Stimulated activated CD8-positive, alpha-beta memory T cell treated with anti-CD3 and anti-CD28 coated beads, Interleukin-15, amount 100 ng/mL, for 48 hours (primary cell): Measurements from ENCODE around the gene SPATA32.

ENCODE experiments used
- DNase-seq, 2 donors: peaks; one replicate each; pipeline ENCODE4 v3.0.0-alpha.2; 2020; ENCODE audit warnings: low read depth in 2 of 2

SPATA32 gene

DNA sequence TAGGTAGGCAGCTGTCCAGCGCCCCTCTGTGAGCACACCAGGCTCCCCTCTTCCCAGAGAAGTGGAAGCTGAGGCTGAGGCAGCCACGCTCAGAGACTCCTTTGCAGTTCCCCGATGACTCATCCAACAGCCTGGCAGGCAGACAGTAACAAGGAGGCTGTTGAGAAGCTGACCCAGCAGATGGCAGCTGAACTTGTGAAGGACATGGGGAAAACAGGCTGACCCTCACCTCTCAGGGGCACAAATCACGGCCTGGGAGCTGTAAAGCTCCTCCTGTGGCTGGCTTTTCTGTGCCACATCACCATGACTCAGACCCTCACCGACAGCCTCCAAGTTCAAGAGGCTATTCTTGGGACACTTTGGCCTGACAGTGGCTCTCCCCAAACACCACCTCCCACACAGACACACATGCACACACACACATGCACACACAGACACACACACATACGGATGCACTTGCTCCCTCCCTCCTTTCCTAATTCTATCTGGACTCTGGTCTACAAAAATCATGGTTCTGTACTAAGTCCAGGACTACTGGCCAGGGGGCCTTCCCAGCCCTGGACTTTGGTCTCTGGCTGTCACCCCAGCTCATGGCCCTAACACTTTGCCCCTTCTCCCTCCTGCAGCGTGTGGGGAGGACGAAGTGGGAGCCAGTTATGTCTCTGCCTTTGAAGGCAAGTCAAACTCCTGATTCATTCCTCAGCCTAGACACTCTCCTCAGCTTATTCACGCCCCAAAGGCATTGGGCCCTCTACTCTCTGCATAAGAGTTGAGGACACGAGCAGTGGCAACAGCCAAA is 31.7 kb upstream of the SPATA32 start:
- no peak for DNase-seq

DNA sequence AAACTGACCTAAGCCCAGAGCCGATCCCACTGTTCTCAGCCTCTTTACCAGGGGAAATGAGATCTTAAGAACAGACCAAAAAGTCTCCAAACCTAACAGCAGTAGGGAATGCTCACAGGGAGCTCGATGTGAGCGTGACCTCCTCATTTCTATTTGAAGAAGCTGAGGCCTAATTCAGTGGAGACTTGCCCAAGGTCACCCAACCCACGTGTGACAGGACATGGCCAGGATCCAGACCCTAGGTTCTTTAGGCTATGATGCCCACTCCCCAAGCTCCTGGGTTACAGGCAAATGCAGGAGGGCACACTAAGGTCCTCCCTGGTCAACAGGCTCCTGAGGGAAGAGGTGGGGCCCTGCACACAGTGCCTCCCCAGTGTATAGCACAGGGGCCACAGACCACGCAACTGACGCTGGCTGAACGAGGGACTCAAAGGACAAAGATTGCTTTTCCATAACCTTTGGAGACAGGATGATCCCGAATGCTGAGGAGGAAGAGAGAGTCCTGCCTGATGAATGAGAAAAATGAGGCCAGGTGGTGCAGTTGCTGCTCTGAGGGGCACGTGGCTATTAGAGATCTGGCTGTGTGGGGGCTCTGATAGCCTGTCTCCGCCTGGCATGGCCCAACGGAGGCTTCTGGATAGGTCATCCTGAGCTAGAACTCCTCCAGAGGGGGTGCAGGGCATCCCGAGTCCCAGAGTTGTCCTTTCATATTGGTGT is 31.0 kb upstream of the SPATA32 start:
- DNase-seq = no peak

DNA sequence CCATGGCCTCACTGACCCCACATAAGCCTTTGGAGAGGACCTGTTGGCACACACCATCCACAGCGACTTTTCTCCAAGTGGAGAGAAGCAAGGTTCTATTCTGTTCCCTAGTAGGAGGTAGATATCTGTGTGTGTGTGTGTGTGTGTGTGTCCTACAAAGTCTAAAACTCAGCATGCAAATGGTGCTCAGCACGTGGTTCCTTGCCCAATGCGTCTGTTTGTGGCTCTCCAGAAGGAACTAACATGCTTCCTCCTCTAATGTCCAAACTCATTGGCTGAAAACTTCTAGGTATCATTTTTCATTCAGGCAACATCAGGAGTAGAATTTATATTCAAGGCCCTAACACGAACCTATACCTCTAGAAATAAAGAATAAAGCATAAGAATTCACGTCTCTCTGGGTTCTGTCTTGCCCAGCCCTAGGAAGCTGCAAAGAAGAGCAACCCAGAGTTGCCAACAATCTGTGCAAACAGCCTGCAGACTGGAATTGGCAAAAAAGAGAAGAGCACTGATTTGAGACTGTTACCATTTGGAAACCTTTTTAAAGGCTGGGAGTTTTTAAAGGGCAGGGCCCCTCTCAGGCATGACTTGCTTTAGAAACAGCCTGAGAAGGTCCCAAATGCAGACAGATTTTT is 29.4 kb upstream of the SPATA32 start:
- DNase-seq = no peak

DNA sequence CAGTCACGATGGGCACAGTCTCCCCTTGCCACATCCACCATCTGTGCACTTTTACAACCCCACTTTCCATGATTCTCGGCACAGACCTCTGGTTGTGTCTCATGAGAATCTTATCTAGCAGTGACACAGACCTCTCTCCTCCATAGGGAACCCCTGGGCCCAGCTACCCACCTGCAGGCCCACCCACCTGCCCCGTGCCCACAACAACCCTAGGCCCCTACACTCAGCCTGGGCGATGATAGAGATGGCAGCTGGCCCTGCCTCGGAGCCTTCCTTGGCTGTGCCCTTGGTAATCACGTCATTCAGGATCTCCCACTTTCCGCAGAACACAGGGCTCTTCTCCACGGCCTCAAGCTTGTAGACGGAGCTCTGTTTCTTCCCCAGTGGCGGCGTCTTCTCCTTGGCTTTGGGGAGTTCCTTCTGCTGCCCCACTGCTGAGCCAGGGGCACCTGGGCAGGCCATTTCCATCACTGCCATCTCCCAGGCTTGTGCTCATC is 28.4 kb upstream of the SPATA32 start:
- DNase-seq = no peak

DNA sequence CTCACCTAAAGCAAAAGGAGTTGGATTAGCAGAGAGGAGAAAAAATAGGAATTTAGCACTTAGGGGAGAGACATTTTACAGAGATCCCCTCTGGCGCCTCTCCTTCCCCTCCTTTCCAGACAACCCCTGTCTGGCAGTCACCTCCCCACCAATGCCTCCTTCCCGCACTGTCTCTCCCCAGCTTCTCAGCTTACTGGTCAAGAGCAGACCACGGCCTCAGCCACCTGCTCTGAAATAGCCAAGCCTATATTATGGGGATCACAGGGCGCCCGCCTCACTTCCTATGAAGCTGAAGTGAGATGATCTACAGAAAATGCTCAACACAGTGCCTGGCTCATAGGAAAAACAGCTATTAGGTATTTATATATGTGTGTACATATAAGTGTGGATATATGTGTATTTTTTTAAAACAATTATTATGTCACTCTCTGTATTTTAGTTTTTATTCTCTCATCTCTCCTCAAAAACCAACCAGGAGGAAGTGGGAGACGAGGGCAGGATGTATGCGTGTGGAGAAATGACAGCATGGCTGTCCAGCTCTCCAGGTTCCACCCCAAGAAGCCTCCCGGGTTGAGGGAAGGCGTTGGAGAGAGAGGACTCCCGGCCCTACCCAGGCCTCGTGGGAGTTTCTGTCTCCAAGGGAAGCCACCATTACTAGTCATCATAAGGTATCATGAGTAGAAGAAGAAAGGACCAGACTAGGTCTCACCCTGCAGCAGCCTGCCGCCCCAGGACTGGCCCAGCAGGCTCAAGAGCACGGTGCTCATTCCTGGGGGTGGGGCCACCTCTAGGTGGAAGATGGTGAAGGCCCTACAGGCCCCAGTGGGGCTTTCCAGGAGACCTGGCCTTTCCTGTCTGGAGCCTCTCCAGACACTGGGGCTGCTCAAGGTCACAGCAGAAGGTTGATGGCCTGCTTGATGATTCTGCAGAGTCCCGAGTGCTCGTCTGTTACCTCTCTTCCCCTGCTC is 27.7 kb upstream of the SPATA32 start:
- no peak for DNase-seq

DNA sequence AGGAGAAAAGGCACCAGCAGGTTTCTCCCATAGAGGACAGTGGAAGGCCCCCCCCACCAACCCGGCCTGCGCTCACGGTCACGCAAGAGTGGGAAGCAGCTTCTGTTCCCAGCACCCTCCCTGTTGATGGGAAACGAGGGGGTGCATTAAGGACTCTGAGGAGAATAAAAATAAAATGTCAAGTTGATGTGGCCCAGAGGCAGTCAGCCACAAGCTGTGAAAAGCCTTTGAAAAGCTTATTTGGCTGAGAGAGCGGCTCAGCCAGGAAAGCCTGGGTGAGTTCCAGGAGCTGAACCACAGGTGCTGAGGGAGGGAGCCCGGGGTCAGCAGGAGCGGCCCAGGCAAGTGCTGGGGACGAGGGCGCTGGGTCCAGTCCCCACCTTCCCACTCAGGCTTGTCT is 26.9 kb upstream of the SPATA32 start:
- no peak for DNase-seq

DNA sequence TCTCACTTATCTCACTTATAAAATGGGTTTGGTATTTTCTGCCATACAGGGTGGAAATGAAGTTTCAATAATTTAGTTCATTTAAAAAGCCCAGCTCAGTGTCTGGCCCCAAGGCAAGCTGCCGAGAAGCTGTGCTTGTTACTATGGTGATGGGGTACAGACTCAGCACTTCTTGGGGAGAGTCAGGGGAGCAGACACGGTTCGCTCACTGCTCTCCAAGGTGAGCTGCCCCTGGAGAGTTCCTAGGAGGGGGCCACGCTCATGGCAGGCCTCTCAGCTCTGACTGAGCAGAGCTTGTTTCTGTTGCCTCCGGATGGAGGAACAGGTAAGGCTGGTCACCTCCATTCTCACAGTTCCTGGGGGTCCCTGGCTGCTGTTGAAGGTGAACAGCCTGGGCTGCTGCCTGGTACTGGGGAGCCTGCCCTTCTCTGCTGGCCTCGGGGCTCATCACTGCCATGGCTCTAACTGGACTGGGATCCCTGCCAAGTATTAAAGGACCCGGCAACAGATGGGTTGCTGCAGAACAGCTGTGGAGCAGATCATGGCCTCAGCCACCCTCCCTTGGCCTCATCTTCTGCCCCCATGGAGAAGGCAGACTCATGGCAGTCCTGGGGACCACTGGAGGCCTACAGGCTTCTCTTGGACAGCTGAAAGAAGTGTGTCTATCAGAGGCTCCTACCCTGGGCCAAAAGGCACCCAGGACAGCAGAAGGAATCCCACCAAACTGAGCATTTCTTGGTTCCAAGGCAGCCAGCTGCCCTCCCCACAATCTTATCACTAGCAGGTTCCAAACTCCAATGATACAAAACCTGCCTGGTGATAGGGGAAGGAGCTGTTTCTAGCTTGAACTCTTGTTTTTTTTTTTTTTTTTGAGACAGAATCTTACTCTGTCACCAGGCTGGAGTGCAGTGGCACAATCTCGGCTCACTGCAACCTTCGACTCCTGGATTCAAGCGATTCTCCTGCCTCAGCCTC is 25.9 kb upstream of the SPATA32 start:
- no peak for DNase-seq

DNA sequence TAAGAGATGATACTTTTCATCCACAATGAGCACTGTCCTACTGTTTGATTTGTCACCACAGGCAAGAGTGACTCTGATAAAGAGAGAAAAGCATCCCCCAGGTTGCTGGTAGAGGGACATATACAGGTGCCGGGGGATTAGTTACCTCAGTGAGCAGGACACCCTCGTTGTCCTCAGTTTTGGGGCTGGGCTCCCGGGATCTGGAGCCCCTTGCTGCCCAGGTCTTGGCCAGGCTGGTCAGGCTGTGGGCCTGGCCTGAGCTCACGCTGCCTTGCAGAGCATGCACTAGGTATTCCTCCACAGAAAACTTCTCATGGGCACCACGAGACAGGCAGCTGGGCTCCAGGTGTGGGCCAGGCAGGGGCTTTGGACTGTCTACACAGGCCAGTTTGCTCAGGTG is 24.4 kb upstream of the SPATA32 start:
- DNase-seq = no peak

DNA sequence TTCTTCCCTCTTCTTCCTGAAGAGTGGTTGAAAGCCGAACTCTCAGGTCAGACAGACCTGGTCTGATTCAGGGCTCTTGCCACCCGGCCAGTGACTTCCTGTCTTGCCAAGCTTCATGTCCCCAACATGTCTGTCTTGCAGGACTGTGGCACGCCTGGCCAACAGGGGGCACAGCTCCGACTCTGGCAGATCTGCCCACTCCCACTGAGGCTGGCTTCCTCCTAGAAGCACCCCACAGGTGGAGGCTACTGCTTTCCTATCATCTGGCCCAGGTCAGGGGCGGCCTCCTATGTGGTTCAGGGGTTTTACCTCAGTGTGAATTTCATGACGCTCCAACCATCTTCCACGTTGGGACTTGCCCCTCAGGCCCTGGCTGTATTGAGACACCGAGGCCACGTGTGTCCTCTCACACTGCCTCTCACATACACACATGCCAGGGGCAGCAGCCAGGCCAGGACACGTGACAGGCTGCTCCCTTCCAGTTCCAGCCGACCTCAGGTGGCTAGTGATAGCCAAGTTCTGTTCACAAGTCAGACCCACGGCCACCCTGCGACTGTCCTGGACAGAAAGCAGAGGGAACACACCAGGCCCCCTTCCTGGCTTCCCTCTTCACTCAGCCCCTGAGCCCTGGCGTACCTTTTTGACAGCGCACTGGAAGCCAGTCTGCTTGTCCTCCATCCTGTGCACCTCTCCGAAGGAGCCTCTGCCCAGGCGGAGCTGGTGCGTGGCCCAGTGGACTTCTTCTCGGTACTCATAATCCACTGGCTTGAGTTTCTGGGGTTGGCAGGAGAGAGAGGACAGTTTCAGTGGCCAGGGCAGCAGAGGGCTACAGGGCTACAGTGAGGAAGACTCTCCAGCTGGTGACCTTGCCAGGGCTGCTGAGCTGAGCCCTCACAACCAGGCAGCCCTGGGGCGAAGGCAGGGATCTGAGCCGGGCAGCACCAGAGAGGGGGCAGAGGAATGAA is 22.6 kb upstream of the SPATA32 start:
- DNase-seq = no peak

DNA sequence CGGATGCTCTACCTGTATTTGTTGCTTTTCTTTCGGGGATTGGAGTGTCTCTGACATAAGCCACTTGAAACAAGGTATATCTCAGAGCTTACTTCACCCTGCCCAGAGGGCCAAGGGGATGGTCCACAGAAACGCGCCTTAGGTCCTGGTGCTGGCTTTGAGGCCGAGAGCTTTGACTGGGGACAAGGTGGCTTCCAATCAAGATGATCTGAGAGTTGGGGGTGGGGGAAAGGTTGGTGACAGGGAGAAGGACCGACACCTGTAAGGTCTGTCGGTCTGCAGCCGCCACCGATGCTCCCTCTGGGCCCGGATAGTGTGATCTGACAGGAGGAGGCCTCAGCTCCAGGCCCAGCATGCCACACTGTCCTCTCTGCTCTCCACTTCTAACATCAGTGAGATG is 21.8 kb upstream of the SPATA32 start:
- no peak for DNase-seq

DNA sequence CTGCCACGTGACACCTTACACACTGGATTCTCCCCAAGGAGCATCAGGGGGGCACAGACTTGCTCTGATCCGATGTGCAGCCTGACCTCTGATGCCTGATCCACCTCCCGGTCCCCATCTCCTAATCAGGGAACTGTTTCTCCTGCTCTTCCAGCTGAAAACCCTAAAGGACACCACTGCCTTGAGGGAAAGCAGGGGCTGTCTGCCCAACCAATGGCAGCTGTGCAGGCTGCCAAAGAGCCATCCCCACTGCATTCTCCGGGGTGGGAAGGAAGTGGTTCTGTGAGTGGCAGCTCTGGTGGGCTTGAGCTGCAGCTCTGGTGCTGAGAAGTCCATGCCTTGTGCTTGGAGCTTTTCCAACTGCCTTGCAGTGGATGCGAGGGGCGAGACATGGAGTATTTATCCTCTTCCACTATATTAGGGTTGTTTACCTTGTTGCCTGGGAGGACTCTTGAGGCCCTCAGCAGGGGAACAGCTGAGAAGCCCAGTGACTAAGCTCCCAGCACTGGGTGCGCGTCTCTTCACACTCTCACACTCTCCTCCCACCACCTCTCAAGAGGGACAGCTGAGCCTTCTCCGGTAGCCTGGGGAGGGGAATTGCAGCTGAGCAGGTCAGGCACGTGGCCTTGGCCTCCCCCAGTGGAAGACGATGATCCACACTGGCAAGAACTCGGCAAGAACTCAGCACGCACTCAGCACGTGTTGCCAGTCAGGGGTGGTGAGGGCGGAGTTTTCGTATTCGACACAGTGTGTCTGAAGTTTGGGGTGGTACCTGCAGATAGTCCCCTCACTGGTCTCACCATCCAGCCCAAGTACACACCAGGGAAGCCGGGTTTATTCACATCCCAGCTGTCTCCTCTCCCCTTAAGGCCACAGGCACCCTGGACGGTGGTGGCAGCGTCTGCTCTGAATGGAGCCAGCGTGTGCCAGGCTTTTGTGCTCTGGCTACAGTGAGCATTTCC is 21.1 kb upstream of the SPATA32 start:
- no peak for DNase-seq

DNA sequence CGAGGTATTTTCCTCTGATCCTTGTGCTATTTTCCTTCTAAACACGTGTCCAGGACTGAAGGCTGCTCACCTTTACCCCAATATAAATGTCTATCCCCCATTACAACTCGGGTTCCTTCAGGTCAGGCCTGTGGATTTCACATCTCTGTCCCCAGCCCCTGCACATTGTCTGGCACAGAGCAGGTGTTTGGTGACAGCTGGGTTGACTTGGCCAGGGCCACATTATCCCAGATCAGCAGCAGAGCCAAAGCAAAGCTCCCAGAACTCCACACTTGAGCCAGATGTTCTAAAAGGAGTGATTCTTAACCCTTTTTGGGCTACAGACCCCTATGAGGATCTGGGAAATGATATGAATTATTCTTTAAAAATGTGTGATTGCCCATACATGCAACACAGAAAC is 18.0 kb upstream of the SPATA32 start:
- DNase-seq = no peak

DNA sequence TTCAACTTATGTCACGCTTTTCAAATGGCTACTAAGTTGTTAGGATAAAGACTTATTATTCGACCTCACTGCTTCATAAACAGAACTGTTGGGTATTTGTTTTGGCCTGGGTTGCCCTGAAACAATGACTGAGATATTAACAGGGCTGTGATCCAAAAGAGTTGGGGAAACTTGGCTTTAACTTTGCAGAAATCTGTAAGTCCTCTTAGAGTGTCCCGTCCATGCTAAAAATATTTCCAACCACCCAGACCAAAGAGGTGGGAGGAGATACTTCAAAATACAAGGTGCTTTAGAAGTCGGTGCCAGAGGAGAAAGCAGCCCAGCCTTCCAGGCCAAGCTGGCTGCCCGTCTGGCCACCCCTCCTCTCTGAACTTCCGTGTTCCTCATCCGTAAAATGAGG is 16.1 kb upstream of the SPATA32 start:
- DNase-seq = no peak

DNA sequence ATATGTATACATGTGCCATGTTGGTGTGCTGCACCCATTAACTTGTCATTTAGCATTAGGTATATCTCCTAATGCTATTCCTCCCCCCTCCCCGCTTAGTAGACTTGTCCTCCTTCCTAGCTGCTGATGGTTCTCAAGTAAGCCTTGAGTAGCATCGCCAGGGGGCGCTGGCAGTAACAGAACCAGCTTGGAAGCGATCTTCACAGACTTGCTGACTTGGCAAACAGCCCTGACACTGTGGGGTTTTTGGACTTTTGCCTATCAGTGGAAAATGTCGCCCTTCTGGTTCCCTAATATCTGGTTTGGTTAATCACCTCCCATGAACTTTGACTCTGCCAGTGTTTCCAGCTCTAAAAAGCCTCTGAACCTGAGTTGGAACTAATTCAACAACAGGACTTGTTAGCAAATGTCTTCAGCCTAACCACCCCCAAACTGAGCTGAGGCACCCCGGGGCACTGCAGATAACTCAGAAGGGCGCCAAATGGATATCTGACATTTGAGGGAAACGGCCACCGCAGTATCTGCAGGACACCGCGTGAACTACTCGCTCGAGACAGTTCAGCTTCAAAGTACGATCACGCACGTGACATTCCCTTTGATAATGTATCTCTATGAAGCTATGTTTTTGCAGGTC is 15.4 kb upstream of the SPATA32 start:
- peak; percentile 72 to 74 for DNase-seq

DNA sequence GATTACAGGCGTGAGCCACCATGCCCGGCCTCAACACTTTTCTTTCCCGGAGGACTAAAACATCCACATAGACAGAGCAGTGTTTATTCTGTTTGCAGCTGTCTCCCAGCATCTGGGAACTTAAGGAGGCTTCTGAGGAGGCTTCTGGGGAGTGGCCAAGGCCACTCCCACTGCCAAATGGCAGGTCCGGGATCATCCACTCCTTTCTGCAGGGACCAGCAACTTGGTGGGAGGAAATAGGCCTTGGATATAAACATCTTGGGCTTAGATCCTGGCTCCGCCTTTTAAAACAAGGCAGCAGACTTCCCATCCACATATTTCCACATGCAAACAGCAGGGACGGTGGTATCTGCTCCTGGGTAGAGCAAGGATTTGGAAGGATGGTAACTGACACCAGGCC is 14.1 kb upstream of the SPATA32 start:
- DNase-seq = no peak

DNA sequence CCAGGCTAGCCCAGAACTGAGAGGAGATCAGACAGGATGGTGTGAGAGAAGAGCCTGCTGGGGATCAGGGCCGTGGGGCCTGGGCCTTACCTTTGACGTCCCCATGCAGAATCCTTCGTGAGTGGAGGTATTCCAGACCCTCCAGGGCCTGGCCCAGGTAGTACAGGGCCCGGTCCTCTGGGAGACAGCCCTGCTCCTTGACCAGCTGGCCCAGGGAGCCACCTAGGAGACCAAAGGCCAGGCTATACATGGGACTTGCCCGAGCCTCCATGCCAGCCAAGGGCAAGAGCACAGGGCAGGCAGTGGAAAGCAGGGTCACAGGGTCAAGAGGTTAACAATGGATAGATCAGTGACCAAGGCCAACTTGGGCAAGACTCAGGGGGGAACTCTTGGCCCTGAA is 12.1 kb upstream of the SPATA32 start:
- no peak for DNase-seq

DNA sequence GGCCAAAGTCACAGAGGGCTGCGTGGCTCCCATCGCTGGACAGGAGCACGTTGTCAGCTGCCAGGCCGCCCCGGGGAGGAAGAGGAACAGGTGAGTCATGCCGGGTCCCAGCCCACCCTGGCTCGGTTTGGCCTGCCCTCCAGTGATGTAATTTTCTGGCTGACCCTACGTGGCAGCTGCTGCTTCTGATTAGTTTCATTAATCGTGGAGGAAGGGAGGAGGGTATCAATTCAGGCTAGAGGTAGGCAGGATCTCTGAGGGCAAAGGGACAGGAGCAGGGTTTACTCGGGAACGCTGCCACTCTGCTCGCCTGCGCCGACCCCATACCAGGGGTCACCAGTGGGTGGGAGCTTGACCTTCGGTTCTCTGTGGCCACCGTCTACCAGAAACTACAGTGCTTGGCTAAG is 11.7 kb upstream of the SPATA32 start:
- no peak for DNase-seq

DNA sequence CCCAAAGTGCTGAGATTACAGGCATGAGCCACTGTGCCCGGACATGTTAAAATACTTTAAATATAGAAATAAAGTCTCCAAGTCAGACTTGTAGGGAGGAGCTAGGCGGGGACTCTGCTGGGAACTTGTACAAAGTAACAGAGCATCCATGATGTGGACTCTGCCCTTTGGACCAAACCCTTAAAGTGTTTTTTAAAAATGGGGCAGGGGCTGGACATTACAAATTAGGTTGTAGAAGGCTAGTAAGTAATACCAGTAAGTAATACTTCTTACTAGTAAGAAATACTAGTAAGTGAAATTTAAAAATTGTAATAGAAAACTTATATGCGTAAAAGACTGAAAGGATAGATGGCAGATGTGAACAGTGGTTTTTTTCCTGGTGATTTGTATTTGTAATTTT is 9.7 kb upstream of the SPATA32 start:
- DNase-seq = no peak
